ENCODE measurements around the gene TIPRL.
"Not testable (repeated sequence)": the region's sequence is repeated elsewhere in the genome, so short reads cannot be mapped to it uniquely, and the experiment has no call there.

Gene TIPRL

GRCh38 chr1:168159979-168160378 is 18.8 kb upstream of the TIPRL start:
- DNase-seq, result no peak

DNA sequence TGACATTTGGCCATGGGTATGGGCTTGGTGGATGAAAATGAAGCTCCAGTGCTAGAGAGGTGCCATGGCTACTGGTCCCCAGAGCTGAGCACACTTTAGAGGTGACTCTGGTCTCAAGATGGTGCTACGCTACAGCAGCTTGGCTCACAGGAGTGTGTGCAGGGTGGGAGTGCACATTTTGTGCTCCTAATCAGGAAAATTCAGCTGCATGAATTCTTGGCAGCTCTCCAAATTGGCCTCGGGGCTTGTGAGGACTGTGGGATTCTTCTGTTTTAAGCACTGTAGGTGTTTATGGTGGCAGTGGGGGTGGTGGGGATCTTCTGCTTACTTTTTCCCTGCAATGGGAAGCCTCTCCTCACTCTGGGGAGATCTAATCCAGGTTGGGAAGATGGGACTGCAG is 17.3 kb upstream of the TIPRL start:
- DNase-seq, result no peak

DNA sequence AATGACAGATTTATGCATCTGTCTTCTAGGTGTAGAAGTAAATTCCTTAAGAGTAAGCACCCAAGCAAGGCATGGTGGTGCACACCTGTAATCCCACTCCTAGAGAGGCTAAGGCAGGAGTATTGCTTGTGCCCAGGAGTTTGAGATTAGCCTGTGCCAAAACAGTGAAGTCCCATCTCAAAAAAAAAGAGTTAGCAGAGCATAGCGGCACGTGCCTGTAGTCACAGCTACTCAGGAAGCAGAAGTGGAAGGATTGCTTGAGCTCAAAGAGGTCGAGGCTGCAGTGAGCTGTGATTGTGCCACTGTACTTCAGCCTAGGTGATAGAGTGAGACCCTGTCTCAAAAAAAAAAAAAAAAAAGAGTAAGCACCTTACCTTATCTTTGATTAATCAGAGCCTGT is 15.1 kb upstream of the TIPRL start:
- DNase-seq, result no peak

- DNase-seq, result no peak
Observed at GRCh38 chr1:168164771-168165170, 14.0 kb upstream of the TIPRL start.

DNA sequence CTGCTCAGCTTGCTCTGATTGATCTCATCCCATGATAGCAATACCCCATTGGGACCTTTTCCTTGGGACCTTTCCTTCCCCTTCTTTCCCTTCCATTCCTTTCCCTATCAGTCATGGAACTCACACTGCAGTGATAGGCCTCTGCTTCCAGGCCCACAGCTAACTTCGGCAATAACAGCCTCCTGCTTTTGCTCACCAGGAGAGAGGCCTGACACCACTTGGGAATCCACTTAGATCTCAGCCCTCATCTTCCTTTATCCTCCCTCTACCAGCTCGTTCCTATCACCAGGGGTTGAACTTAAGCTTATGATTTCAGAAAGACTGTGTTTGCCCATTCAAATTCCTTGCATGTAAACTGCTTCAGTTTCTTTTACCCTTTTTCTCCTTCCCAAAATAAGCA is 11.0 kb upstream of the TIPRL start:
- DNase-seq, result no peak

DNA sequence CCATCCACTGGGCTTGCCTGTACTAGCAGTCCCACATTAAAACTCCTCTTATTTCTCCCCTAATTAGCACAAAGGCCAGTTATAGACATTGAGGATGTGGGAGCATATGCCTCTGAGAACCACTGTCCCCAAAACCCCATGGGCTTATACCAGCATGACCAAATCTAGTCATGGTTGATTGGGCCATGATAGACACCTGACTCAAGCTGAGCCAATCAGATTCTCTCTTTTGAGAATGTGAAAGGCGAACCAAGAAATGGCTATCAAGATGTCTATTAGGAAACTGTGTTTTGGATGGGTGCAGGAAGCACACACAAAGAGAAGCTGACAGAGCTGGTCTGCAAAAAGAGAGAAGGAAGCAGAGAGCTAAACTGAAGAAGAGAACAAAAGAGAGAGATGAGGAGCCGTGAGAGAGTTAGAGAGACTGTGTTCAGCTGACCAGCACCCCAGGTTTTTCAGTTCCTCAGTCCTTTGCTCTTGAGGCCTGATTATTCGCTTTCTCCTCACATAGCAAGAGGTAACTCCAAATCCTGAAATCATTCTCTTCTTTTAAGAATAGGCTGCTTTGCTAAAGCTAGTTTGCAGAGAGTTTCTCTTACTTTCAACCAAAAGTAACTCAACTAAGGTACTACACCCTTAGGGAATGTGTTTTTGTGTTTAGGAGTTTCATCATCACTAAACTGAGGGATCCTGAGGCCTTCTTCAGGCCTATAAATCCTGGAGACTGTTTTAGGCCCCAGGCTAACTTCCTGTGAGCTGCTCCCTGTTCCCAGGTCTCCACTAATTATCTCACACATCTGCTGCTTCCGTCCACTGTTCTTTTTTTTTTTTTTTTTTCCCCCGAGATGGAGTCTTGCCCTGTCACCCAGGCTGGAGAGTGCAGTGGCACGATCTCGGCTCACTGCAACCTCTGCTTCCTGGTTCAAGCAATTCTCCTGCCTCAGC is 7.9 kb upstream of the TIPRL start:
- no peak for DNase-seq

DNA sequence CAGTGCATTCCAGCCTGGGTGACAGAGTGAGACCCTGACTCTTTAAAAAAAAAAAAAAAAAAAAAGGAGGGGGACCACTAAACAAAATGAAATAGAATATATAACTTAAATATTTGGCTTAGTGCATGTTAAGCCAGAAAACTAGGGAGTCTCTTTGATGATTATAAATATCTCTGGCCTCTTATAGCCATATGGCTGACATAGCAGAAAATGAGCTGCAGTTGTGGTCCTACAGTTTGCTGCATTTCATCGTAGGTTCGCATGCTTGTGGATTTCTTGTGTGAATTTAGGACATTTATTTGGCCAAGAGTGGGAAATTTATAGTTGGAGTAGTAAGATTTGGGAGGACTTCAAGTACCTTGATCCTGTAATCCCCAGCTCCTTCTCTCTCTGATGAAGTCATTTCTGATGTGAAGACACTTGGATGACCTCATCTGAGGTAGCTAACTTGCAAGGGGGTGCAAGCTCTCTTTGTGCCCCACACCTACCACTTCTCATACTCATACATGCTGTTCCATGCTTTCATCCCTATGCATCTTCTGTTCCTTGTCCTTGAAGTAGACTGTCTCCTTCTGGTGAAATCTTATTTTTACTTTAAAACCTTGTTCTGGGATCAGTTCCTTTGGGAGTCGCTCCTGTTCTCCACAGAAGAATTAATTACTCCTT is 6.4 kb upstream of the TIPRL start:
- DNase-seq, result no peak

DNA sequence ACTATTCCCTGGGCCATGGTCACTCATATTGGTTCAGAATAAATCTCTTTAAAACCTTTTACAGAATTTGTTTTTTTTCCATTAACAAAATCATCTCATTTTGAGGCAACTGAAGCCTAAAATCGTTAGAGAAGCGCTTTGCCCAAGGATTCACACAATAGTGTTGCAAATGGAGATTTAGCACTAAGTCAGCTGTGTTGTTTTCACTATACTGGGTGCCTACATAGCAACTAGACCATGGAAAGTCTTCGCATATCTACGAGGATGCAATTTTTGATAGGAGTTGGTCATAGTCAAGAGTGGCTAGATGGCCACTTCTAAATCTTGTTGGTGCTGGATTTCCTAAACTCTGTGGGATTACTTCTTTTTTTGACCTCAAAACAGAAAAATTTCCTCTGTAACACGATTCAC is 530 bp upstream of the TIPRL start:
- DNase-seq, result no peak

DNA sequence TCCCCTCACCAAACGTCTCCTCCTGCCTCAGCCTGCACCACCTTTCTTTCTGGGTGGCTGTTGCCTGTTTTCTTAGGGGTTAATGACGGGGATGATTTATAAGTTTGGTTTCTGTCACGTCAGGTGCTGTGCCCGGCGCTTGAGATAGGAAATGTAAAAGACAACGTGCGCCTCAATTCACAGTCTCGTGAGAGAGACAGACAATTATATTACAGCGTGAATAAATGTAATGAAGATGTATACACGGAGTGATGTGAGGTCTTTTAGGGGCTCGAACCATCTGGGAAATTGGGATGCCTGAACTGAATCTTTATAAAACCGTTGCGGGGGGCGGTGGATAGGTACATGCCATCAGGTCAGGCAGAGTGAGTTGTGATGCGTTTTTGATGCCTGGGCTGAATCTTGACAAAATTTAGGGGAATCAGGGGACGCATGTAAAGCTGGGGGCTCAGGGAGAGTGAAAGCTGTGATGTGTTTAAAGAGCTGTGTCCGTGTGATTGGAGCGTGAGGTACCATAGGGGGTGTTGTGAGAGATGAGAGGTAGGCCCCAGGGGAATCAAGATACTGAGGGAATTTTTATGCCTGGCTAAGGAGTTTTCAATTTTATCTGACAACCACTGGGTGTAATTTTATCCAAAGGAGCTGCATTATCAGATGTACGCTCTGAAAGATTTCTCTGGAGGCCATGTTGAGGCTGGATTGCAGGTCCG is 831 bp downstream of the TIPRL start:
- peak in 1 of 2 experiments; percentile 44 for DNase-seq

DNA sequence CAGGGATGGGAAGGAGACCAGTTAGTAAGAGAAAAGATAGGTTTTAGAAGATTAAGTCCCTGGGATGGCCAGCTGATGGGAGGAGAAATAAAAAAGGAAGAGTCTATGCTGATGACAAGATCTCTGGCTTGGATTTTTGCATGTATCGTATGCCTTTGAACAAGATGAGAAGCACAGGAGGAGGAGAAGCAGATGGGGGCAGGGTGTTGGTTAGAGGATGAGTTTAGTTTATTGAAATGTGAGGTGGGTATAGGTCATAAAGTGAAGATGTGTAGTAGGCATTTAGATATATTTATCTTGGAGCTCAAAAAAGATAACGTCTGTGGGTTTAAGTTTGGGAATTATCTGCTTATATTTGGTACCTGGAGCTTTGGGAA is 1.4 kb downstream of the TIPRL start:
- DNase-seq, result no peak

- not testable (repeated sequence) for DNase-seq
Observed at GRCh38 chr1:168181063-168181720, 2.4 kb downstream of the TIPRL start.

DNA sequence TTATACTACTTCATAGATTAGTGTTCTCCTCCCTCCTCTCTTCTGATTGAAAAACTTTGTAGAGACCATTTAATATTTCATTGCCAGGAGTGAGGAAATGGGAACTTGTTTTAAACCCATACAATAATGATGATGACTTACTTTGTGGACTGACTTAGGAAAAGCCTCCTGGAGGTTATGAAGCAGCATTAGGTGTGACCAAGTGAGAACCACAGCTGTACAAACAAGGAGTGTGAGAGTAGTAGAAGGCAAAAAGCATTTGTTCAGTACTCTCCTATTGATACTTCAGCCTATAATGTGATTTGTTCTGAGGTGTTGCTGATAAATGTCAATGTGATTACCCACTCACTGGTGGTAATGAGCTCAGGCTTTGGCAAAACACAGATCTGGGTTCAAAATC is 8.4 kb downstream of the TIPRL start:
- no peak for DNase-seq

DNA sequence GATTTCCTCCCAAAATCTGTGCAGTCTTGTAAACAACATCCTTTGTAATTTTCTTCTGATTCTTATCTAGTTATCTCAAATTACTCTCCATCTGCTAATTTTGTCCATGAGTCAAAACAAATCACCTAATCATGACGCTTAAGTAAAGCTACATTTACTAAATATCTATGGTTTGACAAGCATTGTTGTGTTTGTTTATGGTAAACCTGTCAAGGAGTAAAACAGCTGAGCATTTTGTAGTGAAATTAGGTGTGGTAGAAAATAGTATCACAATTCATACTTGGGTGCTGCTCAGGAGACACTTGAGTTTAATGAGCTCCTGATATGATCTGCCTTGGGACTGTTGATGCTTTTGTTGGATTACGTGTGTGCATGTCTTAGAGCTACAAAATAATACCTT is 11.6 kb downstream of the TIPRL start:
- DNase-seq, result peak in 1 of 2 experiments; percentile 14

GRCh38 chr1:168195199-168196135 is 16.7 kb downstream of the TIPRL start:
- DNase-seq, result no peak

- no peak for DNase-seq
Observed at GRCh38 chr1:168199056-168199455, 20.3 kb downstream of the TIPRL start.

DNA sequence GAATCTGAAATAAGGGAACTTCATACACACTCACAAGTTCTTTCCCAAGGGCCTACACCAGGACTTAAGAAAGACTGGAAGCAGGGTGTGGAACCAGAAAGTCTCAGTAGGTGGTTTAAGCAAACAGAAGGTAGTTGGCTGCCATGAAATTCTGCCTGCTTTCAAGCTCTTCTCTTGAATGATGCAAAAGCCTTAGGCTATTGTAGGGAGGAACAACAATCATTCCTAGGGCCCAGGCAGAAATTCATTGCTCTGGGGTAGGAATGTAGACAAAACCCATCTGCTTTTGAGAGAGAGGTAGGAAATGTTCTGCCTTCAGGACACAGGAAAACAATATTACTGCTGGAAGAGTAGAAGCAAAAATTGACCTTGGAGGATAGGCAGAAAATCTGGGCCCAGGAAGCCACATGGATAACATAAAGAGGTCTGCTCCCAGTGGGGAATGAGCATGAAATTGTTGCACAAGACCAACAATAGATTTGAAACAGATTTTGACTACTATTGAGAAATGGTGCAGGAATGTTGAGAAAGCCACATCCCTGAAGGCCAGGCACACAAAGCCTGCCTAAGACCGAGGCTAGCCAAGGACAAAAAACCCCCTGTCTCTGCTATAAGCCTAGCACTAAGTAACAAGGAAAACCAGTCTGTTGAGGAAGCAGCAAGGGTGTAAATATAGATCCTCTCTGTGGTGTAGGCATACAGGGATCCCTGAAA is 24.3 kb downstream of the TIPRL start:
- DNase-seq, result no peak

DNA sequence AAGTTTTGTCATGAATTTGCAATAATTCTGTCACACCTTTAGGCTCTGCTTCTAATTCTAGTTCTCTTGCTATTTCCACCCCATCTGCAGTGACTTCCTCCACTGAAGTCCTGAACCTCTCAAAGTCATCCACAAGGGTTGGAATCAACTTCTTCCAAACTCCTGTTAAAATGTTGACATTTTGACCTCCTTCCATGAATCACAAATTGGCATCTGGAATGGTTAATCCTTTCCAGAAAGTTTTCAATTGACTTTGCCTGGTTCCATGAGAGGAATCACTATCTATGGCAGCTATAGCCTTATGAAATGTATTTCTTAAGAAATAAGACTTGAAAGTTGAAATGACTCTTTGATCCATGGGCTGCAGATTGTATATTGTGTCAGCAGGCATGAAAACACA is 27.3 kb downstream of the TIPRL start:
- no peak for DNase-seq

- not testable (repeated sequence) for DNase-seq
Observed at GRCh38 chr1:168207673-168208072, 28.9 kb downstream of the TIPRL start.

GRCh38 chr1:168210312-168210711 is 31.6 kb downstream of the TIPRL start:
- DNase-seq, result no peak

- DNase-seq, result no peak
Observed at GRCh38 chr1:168213349-168213748, 34.6 kb downstream of the TIPRL start.

- DNase-seq, result no peak
Observed at GRCh38 chr1:168216171-168216570, 37.4 kb downstream of the TIPRL start.

Measured in NCI-H524 (cell line).